DND-41 (cell line): Measurements from ENCODE around the gene PNMA5.

ENCODE experiments used
- EZH2 ChIP-seq: IDR thresholded peaks from 3 replicates; pipeline ENCODE4 v1.6.1; 2012; ENCODE audit warnings: borderline replicate concordance, low read depth, mild to moderate bottlenecking, moderate library complexity, low read length, inconsistent platforms; ENCODE audit not compliant: severe bottlenecking
- TF ChIP-seq, protein P1 (sequence below): IDR thresholded peaks from 2 replicates; pipeline ENCODE4 v1.5.1; 2012; ENCODE audit warnings: borderline replicate concordance, low read length, moderate library complexity, mild to moderate bottlenecking; ENCODE audit not compliant: poor library complexity, severe bottlenecking; ENCODE audit errors: extremely low read depth

DNA sequence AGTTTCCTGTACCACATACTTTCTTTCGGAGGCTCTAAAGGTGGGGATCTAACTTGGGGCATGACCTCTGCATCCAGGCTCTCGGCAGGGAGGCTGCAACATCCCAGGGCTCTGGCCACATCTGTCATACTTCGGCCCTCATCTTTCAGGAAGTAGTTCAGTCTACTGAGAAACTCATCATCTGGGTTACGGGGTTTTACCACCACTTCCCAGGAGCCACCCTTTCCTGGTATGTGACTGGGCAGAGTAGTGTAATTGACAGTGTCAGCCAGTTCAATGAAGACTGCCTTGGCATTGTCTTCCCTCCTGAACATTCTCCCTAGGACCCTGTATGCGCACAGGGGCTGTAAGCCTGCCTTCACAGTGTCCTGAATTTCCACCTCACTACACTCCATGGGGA is 2.8 kb downstream of the PNMA5 start:
- TF ChIP-seq EZH2: no peak
- TF ChIP-seq, protein P1, sequence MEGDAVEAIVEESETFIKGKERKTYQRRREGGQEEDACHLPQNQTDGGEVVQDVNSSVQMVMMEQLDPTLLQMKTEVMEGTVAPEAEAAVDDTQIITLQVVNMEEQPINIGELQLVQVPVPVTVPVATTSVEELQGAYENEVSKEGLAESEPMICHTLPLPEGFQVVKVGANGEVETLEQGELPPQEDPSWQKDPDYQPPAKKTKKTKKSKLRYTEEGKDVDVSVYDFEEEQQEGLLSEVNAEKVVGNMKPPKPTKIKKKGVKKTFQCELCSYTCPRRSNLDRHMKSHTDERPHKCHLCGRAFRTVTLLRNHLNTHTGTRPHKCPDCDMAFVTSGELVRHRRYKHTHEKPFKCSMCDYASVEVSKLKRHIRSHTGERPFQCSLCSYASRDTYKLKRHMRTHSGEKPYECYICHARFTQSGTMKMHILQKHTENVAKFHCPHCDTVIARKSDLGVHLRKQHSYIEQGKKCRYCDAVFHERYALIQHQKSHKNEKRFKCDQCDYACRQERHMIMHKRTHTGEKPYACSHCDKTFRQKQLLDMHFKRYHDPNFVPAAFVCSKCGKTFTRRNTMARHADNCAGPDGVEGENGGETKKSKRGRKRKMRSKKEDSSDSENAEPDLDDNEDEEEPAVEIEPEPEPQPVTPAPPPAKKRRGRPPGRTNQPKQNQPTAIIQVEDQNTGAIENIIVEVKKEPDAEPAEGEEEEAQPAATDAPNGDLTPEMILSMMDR: no peak
